ENCODE results near the gene NANOS1. TPM values are rescaled to one million over a fixed set of nuclear protein-coding genes. Genes with fewer than 3 reads are reported as not detected.

NANOS1 gene
- total and polyA plus RNA-seq, 10 donors, result 0.09 to 0.86 (median 0.40) TPM

DNA sequence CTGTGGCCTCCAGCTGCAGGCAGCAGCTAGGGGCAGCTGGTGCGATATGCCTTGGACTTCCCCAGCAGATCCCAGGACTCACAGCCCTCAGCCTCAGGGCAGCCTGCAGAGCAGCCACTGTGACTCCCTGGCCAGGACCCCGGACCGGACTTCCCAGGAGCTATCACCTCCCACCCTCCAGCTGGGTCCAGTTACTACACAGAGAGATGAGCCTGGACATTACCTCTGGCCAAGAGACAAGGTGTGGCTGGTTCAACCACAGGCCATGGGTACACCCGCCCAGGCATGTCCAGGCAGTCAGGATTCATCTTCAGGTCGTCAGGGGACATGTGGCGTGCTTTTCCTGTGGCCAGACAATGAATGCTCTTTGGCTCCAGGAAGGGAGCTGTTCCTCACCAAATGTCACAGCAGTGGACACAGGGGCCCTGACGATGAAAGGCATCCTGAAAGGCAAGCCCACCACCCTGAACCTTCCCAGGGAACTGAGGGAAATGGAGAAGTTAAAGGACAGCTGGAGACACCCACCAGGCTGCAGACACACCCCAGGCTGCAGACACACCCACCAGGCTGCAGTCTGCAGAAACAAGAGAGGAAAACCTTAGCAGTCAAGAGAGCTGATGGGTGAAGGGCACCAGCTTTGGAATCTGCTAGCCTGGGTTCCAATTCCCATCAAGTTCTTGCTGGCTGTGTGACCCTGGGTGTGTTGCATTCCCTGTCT lies 25.8 kb upstream of the NANOS1 start:
- H3K36me3 ChIP-seq, result no peaks in the 10 kb centered on the region
- H3K27me3 ChIP-seq (replicated peaks in 1 of 7), result peaks cover 0 to 41% (median 0%) of the 10 kb centered on the region in 7 donors
- DNase-seq, result no peak
- H3K4me1 ChIP-seq, result no peaks in the 10 kb centered on the region
- no peaks in the 10 kb centered on the region for H3K9me3 ChIP-seq
- no peak overlapping the region for H3K27ac ChIP-seq
- 33 to 78% (median 63%) methylated on average over 2 to 7 of the region's 7 CpGs for WGBS, 5 donors
- no peak for TF ChIP-seq POLR2A (IDR thresholded peaks at IDR 0.05)
- TF ChIP-seq POLR2AphosphoS5 (IDR thresholded peaks at IDR 0.05), result no peak
- TF ChIP-seq, protein P1, sequence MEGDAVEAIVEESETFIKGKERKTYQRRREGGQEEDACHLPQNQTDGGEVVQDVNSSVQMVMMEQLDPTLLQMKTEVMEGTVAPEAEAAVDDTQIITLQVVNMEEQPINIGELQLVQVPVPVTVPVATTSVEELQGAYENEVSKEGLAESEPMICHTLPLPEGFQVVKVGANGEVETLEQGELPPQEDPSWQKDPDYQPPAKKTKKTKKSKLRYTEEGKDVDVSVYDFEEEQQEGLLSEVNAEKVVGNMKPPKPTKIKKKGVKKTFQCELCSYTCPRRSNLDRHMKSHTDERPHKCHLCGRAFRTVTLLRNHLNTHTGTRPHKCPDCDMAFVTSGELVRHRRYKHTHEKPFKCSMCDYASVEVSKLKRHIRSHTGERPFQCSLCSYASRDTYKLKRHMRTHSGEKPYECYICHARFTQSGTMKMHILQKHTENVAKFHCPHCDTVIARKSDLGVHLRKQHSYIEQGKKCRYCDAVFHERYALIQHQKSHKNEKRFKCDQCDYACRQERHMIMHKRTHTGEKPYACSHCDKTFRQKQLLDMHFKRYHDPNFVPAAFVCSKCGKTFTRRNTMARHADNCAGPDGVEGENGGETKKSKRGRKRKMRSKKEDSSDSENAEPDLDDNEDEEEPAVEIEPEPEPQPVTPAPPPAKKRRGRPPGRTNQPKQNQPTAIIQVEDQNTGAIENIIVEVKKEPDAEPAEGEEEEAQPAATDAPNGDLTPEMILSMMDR (IDR thresholded peaks at IDR 0.05 in 8 of 11, conservative IDR thresholded peaks at IDR 0.05 in 3 of 11), result no peak
- H3K4me3 ChIP-seq, result no peak overlapping the region
- intact Hi-C loops (cut with DNase I; ENCODE audit: low total_unique reads), result no loop called here

DNA sequence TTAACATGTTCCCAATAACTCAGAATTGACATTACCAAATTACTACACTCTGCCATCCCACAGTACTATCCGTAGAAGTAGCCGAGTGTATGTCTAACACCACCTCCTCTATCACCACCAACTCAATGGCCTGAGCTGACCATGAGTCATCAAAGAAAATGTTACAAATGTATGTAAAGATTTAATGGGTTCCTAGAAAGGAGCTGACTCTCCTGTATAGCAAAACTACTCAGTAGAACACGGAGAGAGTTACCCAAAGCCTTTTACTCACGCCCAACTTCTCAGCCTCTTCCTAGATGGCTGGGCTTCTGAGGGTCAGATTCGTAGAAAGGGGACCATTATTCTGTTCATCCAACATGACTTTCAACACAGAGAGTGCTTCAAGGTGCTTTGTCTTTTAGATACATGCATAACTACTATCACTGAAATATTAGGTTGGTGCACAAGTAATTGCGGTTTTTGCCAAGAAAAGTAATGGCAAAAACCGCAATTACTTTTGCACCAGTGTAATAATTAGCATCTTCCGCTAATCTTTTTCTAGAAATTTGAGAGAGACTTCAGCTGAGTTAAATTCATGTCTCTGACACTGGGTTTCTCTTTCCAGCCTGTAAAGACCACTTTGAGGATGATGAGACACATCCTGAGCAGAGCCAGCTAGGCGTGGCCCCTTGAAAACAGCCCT lies 24.0 kb upstream of the NANOS1 start:
- DNase-seq, result no peak
- H3K4me1 ChIP-seq, result no peaks in the 10 kb centered on the region
- peaks cover 0 to 46% (median 0%) of the 10 kb centered on the region in 7 donors for H3K27me3 ChIP-seq (replicated peaks in 1 of 7)
- no peak overlapping the region for H3K4me3 ChIP-seq
- no peaks in the 10 kb centered on the region for H3K36me3 ChIP-seq
- H3K27ac ChIP-seq, result no peak overlapping the region
- no peaks in the 10 kb centered on the region for H3K9me3 ChIP-seq
- TF ChIP-seq POLR2AphosphoS5 (IDR thresholded peaks at IDR 0.05) (no peak), POLR2A (IDR thresholded peaks at IDR 0.05) (no peak)
- TF ChIP-seq, protein P1 (IDR thresholded peaks at IDR 0.05 in 8 of 11, conservative IDR thresholded peaks at IDR 0.05 in 3 of 11), result no peak
- 79 to 89% (median 88%) methylated on average over 9 of the region's 9 CpGs for WGBS, 5 donors
- intact Hi-C loops (cut with DNase I; ENCODE audit: low total_unique reads), result no loop called here

DNA sequence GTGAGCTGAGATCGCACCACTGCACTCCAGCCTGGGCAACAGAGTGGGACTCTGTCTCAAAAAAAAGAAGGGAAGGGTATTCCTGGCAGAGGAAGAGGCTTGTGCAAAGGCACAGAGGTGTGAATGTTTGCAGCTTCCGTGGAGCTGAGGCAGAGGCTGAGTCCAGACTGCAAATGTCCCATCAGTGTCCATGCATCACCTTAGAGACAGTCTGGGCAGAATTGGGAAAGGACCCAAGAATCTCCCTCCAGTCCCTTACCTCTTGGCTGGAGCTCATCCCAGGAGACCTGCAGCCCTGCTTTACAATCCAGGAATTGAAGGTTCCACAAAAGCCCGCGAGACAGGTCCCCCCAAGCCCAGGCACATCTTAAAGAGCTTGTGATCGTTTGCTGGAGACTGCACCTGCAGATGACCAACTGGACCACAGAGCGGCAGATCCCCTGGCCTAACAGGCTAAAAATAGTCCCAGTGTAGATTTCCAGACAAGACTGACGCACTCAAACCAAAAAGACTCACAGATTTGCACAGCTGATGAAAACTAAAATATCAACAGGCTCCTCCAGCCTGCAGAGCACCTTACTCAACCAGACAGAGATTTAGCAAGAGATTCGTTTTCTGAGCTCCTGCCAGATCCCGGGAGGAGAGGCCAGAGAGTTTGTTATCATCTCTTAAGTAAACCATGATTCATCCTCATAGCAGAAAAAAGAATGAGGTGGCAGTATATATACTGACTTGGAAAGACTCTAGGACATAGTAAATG lies 22.9 kb upstream of the NANOS1 start:
- TF ChIP-seq, protein P1 (IDR thresholded peaks at IDR 0.05 in 8 of 11, conservative IDR thresholded peaks at IDR 0.05 in 3 of 11), result no peak
- no peak for TF ChIP-seq POLR2A (IDR thresholded peaks at IDR 0.05)
- TF ChIP-seq POLR2AphosphoS5 (IDR thresholded peaks at IDR 0.05), result no peak
- no peaks in the 10 kb centered on the region for H3K36me3 ChIP-seq
- H3K27ac ChIP-seq, result no peak overlapping the region
- no peaks in the 10 kb centered on the region for H3K4me1 ChIP-seq
- no peaks in the 10 kb centered on the region for H3K9me3 ChIP-seq
- peaks cover 0 to 50% (median 0%) of the 10 kb centered on the region in 7 donors for H3K27me3 ChIP-seq (replicated peaks in 1 of 7)
- H3K4me3 ChIP-seq, result no peak overlapping the region
- WGBS, 5 donors, result 58 to 74% (median 61%) methylated on average over 9 of the region's 9 CpGs
- intact Hi-C loops (cut with DNase I; ENCODE audit: low total_unique reads), result no loop called here
- no peak for DNase-seq

DNA sequence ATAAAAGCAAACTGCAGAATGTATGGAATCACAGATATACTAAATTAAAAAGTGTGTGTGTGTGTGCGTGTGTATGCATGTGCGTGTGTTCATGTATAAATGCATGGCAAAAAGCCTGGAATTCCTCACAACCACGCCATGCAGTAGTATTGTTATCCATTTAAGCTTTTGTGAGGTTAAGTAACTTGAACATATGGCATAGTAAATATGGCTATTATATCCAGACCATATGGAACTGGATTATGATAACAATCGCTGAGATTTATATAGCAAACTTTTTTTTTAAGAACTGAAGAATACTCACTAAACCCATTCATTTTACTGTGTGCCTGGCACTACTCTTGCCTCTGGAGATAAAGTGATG lies 22.3 kb upstream of the NANOS1 start:
- intact Hi-C loops (cut with DNase I; ENCODE audit: low total_unique reads), result no loop called here
- 81 to 90% (median 82%) methylated on average over 4 of the region's 4 CpGs for WGBS, 5 donors
- DNase-seq, result no peak
- no peaks in the 10 kb centered on the region for H3K4me1 ChIP-seq
- H3K9me3 ChIP-seq, result no peaks in the 10 kb centered on the region
- peaks cover 0 to 50% (median 0%) of the 10 kb centered on the region in 7 donors for H3K27me3 ChIP-seq (replicated peaks in 1 of 7)
- no peak for TF ChIP-seq POLR2AphosphoS5 (IDR thresholded peaks at IDR 0.05)
- TF ChIP-seq POLR2A (IDR thresholded peaks at IDR 0.05), result no peak
- TF ChIP-seq, protein P1 (IDR thresholded peaks at IDR 0.05 in 8 of 11, conservative IDR thresholded peaks at IDR 0.05 in 3 of 11), result no peak
- H3K27ac ChIP-seq, result no peak overlapping the region
- H3K36me3 ChIP-seq, result no peaks in the 10 kb centered on the region
- no peak overlapping the region for H3K4me3 ChIP-seq

Measured in spleen (tissue), 11 donors.